Posterior cingulate gyrus (tissue), 11 donors: ENCODE measurements around the gene EXOC1.

Source experiments
- DNase-seq, 10 donors: peaks; one replicate each; pipeline versions ENCODE4 v3.0.0 to v3.0.0-alpha.2; 2020 to 2021; ENCODE audit warnings: mixed read lengths in 3 of 10
- intact Hi-C: fragments of 100-400 bp; cut with DNase I; formaldehyde crosslinking; loops from one replicate; pipeline ENCODE4 v1.15.1; 2023

Gene EXOC1

DNA sequence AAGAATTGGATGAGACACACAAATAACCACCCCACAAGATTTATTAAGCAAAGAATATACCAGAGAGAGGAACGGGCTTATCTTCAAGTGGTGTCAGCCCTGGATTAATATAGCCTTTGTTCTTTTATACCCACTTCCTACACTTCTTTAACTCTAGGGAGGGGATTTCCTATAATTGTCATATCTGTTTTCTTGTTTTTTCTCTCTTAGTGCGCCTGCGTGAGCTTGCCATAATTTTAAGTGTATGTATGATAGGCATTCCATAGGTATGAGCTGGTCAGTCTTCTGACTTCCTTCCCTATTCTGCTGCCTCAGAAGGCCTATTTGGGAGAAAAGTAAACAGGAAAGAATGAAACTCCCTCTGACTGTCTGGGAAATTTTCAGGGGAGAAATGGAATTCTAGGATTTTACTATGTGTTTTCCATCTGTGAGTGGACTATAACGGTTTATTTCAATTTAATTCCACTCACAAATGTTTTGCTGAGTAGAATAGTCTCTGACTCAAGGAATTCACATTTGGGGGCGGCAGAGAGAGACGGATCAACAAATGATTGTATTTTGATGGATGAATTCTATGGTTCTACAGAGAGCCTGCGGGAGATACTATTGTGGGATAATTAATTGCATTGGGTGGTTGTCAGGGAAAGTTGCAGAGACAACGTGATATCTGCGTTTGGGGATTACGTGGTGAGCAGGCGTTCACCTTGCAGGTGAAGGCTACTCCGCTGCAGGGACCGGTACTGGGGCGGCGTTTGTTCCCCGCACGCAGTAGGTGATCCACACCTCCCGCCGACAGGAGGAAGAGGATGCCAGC, 94.7 kb downstream of the EXOC1 start:
- intact Hi-C loops, result loop anchor here (1.0 to 5.0 kb wide), 3 partner anchors 96 to 353 kb away; partner anchors contain the start of gene EXOC1
- no peak for DNase-seq

DNA sequence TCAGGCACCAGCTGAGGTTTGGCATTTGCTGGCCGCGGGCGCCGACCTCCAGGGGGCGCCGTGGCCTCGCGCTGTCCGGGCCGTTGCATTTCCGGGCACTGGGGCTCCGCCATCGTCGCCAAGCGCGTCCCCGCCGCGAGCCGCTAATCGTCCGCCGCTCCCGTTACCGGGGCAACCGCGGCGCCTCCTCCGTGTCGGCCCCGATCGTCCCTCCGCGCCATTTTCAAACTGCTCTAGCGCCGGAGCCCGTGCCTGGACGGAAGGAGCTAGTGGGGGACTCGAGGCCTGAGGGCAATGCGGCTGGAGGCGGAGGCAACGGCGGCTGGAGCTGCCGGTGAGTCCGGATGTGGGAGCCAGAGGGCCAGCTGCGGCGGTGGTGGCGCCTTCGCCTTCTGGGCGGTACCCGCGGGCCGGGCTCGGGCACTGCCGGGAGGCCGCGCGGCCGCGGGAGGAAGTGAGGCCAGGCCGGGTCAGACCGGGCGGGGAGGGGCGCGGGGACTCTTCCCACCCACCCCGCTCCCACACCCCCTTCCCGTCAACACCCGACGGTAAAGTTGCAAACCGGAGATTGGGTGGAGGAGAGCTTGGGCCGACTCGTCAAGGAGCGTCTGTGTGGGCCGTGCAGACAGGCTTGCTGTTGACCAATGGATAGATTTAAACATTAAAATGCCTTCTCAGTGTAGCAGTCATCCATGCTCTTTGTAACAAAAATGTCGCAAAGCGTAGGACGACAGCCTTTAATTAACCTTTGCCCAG, 95.5 kb downstream of the EXOC1 start, which contains the start of gene CEP135:
TSS of gene CEP135 (plus strand) at position 220 of the 756 bp plus-strand sequence. CDS start 3,186 bp downstream, outside the sequence.
- intact Hi-C loops, result loop anchor here (1.0 to 5.0 kb wide), 3 partner anchors 97 to 352 kb away; partner anchors contain the start of gene EXOC1
- DNase-seq, result peak; percentile 85 to 99 (median 94)

DNA sequence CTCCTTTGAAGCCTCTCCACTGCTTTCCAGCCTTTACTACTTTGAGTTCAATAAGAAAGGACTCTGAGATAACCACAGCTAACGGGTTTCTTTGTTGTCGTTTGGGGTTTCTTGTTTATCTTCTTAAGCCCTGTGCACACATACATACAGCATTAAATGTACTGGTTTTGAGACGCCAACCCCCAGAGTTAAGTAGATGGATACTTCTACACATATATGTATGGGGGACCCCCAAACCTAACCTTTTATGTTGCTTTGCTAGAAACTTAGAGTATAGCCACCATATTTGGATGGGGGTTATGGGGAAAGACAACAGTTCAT, 96.0 kb downstream of the EXOC1 start:
- intact Hi-C loops, result loop anchor here (5.0 kb wide), 1 partner anchor 97 kb away; the partner anchor contains the start of gene EXOC1

DNA sequence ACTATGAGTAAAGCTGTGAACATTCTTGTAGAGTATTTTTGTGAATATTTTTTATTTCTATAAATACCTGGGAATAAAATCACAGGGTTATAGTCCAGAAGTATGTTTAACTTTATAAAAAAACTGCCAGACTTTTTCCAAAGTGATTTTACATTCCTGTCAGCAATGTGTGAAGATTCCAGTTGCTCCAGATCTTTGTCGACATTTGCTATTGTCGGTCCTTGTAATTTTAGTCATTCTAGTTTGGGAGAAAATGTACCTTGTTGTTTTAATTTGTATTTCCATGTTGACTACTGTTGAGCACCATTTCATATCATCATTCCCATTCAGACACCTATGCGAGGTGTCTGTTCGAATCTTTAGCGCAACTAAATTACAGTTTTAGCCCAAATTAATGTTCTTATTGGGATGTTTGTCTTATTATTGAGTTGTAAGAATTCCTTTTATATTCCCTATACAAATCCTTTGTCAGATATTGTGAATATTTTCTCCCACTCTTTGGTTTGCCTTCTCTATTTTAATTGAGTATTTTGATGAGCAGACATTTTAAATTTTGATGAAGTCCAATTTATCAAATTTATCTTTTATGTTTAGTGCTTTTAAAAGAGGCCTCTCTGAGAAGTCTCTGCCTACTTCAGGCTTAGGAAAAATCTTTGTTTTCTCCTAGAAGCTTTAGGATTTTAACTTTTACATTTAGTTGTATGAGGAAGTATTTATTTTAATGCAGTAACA, 97.9 kb downstream of the EXOC1 start:
- intact Hi-C loops, result no loop called here
- no peak for DNase-seq

More for the DNA sequence above, 96.0 kb downstream of the EXOC1 start:
- DNase-seq, result no peak
